GM18858 (cell line): ENCODE data around the gene YWHAE.
"Not testable (repeated sequence)": the region's sequence is repeated elsewhere in the genome, so short reads cannot be mapped to it uniquely, and the experiment has no call there.

Experiments
- ATAC-seq: cut with Tn5 transposase; IDR thresholded peaks from one replicate; pipeline ENCODE4 v1.9.1; 2021; ENCODE audit not compliant: unreplicated experiment

The YWHAE gene

DNA sequence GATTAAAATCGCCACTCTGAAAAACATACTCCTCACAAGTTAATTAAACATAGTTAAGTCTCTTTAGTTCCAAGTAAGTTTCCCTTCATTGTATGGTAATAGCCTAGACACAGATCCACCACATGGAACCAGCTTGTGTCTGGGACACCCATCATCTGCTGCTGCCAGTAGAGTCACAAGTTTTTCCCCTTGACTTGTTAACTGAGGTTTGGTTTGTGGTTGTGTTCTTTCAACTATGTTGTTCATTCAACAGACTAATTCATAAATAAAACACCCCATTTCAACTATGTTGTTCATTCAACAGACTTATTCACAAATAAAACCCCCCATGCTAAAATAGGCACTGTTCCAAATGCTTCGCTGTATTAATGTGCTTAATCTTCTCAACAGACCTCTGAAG, 24.4 kb downstream of the YWHAE start:
- ATAC-seq = no peak

DNA sequence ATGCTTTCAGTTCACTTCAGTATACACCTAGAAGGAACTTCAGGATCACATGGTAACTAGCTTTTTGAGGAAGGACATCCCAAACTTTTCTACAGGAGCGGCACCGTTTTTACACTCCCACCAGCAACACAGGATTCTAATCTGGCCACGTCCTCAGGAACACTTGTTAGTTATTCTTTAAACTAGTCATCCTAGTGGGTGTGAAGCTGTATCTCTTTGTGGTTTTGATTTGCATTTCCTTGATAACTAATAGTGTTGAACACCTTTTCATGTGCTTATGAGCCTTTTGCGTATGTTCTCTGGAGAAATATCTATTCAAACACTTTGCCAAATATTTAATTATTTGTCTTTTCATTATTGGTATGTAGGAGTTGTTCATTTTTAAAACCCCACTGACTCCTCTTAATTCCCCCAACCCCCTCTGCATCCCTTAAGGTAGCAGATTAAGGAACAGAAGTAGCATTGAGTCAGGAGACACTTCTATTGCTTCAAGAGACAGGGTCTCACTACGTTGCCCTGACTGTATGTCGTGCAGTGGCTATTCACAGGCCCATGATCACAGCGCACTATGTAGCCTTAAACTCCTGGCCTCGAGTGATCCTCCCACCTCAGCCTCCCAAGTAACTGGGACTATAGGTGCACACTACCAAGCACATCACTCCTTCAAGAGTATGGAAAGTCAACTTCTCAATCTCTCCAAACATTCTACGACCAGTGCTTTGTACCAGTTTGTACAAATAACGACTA, 25.4 kb downstream of the YWHAE start:
- no peak for ATAC-seq

DNA sequence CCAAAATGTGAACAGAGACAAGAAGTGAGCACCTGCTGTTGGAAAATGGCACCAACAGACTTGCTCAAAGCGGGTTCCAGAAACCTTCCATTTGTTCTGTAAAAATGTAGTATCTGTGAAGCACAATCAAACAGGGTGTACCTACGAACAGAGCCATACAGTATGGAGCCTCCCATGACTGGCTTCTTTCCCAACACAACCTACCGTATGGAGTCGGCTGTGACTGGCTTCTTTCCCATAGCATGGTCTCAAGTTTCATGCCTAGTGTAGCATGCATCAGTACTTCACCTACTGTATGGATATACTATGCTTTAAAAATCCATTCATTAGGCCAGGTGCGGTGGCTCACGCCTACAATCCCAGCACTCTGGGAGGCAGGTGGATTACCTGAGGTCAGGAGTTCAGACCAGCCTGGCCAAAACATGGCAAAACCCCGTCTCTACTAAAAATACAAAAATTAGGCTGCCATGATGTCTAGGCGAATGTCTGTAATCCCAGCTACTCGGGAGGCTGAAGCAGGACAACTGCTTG, 26.2 kb downstream of the YWHAE start:
- no peak for ATAC-seq

DNA sequence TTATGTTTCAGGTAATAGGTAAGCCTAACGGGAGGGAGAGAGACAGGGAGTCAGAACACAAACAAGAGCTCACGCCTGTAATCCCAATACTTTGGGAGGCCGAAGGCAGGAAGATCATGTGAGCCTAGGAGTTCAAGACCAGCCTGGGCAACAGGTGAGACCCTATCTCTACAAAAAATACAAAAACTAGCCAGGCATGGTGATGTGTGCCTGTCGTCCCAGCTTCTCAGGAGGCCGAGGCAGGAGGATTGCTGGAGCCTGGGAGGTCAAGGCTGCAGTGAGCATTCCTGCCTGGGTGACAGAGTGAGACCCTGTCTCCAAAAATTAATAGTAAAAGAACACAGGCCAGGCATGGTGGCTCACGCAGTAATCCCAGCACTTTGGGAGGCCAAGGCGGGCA, 27.4 kb downstream of the YWHAE start:
- no peak for ATAC-seq

DNA sequence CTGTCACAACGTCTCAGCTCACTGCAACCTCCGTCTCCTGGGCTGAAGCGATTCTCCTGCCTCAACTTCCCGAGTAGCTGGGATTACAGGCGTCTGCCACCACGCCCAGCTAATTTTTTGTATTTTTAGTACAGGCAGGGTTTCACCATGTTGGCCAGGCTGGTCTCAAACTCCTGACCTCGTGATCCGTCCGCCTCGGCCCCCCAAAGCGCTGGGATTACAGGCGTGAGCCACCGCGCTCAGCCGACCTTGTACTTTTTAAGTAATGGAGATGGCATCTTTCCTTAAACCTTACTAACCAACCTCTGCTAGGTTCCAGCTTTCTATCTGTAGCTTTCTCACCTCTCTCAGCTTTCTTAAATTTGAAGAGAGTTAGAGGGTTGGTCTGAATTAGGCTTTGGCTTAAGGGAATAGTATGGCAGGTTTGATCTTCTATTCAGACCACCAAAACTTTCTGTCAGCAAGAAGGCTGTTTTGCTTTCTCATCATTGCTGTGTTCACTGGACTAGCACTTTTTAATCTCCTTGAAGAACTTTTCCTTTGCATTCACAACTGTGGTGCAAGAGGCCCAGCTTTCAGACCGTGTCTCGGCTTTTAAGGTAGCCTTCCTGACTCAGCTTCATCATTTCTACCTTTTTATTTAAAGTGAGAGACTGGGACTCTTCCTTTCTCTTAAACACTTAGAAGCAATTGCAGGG, 28.0 kb downstream of the YWHAE start:
- ATAC-seq = no peak

DNA sequence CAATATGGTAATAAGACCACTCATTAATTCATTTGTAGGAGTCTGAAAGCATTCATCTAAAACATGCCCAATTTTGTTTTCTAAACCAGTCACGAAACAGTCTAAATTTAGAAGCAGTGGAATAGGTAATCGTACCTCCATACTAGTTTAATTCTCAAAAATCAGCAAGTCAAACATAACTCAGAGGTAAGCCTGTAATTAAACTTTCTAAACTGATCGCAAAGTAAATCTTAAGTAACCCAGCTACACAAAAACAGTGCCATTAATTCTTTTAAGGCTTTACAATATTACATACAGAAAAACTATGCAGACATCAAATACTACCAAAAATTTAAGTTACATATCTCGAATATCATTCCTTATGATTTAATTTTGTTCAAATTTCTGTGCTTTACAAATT, 31.4 kb downstream of the YWHAE start:
- no peak for ATAC-seq

DNA sequence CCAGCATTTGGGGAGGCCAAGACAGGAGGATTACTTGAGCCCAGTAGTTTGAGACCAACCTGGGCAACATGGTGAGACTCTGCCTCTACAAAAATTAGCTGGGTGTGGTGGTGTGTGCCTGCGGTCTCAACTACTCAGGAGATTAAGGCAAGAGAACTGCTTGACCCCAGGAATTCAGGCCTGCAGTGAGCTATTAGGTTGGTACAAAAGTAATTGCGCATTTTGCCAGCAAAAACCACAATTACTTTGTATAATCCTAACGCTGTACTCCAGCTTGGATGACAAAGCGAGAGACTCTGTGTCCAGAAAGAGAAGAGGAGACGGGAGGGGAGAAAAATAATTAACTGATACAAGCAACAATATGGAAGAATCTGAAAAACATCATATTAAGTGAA, 32.7 kb downstream of the YWHAE start:
- ATAC-seq = no peak

DNA sequence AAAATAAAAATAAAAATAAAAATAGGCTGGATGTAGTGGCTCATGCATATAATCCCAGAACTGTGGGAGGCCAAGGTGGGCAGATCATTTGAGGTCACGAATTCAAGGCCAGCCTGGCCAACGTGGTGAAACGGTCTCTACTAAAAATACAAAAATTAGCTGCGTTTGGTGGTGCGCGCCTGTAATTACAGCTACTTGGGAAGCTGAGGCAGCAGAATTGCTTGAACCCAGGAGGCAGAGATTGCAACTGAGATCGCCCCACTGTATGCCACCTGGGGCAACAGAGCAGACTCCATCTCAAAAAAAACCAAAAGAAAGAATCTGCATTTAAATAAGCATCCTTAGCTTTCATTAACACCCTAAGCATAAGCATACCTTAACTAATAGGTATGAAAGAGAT, 33.8 kb downstream of the YWHAE start:
- no peak for ATAC-seq

DNA sequence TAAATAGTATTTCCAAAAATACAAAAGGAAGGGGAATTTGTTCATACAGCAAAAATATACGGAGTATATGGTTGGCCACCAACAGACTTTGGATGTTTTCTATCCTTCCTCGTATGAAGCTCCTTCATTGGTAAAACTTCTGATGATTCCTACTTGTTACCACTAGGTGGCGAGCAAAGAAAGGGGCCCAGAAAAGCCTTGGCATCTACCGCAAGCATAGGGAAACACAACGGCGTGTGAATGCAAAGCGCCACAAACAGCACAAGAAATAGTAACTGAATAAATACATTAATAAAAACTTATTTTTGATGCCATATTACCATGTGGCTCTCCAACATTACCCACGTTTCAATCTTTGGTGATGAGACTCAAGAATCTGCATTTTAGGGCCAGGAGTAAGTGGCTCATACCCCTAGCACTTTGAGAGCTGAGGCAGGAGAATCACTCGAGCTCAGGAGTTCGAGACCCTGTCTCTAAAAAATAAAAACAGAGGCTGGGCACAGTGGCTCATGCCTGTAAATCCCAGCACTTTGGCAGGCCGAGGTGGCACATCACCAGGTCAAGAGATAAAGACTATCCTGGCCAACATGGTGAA, 34.5 kb downstream of the YWHAE start:
- no peak for ATAC-seq

DNA sequence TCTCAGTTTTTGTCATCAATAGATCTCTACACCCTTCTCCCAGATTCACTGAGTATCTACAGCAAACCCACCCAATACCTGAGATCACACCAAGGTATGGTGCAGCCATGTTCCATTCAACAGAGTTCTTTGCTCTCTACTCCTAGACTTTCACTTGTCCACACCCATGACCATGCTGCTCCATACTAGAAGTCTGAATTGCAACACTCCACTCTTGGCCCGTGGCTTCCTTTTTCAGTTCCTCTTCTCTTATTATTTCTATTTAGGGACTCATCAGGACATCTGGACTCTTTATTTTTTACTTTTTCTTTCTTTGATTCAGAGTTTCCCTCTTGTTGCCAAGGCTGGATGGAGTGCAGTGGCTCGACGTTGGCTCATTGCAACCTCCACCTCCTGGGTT, 37.1 kb downstream of the YWHAE start:
- ATAC-seq = no peak

DNA sequence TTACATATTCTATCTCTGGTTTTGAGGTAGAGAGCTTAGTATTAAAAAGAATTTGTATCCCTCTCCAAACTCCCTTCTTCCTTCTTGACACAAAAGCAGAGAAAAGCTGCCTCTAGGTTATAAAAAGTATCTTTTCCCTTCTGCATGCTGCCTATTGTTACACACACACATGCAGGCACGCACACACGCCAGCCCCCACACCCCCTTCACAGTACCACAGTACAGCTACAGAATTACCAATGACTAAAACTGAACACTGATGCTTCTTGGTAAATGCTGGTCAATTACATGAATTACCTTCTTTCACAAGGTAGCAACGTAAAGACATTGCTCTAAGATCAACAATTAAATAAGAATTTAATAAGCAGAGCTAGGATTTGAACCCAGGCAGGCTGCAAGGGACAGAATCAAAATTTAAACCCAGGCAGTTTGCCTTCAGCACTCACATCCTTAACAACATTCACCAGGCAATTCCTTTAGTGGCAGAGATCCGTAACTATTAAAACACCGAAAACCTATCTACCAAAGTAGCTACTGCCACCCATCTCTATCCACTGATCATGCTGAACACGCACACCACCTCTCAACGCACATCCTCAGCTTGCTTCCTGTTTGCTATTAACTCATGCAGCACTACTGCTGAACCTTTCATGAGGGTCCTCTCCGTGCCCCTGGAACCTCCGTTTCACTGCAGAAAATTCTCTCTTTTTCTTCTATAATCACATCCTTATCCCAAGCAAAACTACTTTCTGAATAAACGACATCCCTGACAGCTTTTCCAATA, 37.8 kb downstream of the YWHAE start:
- no peak for ATAC-seq

DNA sequence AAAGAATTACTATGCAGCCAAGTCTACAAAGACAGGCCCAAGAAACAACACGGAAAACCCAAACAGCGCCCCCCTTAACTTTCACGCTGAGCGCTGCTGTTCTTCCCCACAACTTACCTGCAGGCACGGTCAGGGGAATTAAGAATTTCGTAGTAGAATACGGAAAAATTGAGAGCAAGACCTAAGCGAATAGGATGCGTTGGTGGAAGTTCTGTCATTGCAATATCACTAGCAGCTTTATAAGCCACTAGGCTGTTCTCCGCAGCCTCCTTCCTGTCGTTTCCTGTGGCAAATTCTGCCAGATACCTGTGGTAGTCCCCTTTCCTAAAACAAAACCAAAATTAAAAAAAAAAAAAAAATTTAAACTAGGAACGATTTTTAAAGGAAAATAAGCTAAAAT, 39.0 kb downstream of the YWHAE start:
- ATAC-seq = no peak

DNA sequence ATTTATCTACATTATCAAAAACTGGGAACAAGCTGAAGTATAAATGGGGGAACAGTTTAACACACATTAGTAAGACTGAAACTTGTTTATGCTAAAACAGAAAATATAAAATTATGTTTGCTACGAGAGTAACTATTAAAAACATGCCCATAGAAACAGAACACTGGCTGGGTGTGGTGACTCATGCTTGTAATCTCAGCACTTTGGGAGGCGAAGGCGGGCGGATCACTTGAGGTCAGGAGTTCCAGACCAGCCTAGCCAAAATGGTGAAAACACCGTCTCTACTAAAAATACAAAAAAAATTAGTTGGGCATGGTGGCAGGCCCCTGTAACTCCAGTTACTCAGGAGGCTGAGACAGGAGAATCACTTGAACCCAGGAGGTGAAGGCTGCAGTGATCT, 39.7 kb downstream of the YWHAE start:
- not testable (repeated sequence) for ATAC-seq

DNA sequence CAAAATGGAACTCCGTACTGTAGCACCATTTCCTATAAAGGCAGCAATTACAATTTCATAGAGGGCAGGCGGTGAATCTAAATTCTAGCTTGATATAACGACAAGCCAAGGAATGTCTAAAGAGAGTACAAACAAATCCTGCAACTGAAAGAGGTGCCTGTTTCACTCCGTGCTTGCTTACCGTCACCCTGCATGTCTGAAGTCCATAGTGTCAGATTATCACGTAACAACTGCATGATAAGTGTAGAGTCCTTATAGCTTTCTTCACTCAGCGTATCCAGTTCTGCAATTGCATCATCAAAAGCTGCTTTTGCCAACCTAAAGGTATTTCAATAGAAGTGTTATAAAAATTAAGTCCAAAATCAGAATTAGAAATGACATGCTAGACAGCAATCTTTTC, 46.0 kb downstream of the YWHAE start:
- no peak for ATAC-seq

DNA sequence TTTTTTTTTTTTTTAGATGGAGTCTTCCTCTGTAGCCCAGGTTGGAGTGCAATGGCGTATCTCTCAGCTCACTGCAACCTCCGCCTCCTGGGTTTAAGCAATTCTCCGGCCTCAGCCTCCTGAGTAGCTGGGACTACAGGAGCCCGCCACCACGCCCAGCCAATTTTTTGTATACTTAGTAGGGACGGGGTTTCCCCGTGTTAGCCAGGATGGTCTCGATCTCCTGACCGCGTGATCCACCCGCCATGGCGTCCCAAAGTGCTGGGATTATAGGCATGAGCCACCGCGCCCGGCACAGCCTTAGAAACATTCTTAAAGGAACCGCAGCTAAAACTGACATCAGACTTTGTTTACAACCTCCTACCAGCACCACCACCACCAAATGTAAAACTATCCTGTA, 47.5 kb downstream of the YWHAE start:
- not testable (repeated sequence) for ATAC-seq

DNA sequence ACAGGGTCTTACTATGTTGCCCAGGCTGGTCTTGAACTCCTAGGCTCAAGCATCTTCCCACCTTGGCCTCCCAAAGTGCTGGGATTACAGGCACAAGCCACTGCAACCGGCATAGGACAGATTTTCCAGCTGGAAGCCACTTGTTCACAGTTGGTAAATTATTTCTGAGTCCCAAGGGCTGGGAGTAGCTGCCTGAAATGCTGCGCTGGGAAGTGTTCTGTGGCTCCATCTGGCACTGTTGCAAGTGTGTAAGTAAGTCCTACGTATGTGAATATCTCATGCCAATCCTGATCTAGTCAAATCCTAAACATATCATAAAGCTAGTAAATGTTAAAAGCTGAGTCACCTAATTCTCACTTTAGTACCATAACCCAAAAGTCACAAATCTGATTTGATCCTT, 48.1 kb downstream of the YWHAE start:
- ATAC-seq = no peak

DNA sequence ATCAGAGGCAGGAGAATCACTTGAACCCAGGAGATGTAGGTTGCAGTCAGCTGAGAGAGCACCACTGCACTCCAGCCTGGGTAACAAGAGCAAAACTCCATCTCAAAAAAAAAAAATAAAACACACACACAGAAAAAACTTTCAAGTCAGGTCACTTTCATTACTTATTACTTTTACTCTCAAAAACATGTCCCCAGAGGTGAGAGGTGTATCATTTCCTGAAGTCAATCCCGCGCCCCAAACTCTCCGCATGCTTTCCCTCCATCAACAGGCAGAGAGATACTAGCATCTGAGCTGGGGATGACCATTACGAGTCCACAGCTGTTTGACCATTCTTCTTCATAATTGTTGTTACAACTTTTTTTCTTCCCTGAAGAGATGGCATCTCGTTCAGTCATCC, 48.7 kb downstream of the YWHAE start:
- ATAC-seq = no peak

DNA sequence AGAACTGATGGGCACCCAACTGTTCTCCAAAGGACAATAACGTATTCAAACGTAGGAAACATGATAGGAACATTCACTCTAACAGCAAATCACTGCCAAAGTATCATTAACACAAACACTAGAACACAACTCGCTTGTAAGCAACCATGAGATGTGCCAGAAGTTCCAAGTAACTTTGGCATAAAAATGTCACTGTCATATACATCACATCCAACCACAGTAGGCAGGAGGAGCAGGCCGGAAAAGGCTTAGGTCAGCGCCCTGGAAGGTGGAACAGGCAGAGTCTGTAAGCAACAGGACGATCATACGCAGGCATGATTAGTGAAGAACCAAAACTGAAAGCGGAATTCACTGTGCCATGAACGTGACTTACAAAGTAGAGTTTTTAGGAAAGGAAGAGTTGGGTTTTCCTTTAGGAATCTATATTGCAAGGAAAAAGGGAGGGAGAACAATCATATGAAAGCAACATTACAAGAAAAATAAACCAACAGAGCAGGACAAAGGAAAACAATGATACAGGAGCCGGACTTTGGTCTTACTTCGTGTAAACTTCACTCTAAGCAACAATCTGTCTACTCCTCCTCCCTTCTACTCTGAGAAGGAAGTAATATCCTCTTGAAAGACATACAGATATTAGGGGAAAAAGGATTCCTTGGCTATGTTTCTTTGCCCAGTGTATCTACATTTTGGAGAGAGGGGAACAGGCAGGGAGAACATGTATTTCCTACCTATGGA, 52.3 kb downstream of the YWHAE start:
- ATAC-seq = no peak

DNA sequence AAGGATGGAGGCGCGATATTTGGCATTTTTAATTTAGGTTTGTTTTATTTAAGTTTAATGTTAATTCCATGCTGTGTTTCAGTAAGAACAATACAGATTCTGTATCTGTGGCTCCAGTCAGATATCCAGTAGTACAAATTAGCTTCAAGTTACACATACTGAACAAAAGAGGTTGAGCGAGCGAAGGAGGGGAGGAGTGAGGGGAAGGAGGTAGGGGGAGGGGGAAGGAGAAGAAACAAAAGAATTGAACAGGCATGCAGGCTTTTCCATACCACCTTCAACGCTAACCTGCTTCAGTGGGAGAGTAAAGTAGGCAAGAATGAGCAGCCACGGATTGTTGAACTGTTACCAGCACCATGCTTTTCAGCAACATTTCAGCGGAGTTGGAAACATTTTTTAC, 55.5 kb downstream of the YWHAE start:
- no peak for ATAC-seq

DNA sequence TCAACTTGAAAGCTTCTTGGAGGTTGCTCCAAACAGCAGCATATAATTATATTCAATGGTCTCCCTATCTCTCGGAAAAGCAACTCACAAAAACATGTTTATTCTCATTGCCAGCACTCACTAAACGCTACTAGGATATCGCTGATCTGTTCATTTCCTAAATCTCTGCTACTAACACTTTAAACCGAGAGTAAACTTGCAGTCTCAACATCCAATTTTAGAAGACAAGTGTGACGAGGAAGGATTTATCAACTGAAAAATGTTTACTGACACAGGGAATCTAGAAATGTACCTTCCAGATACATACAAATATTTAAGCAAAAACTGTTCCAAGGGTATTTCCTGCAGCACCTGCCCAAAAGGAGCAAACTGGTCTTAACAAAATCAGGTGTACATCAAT, 56.5 kb downstream of the YWHAE start:
- no peak for ATAC-seq

DNA sequence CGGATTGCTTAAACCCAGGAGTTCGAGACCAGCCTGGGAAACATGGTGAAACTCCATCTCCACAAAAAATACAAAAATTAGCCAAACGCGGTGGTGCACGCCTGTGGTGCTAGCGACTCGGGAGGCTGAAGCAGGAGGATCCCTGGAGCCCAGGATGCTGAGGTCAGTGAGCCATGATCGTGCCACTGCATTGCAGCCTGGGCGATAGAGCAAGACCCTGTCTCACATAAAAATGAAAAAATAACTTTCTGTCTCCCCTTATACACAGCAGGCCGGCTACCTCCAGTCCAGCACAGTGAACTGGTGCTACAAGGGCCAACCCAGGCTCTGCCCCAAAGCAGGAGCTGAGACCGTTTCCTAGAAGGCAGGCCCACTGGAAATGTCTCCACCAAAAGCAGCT, 59.7 kb downstream of the YWHAE start:
- no peak for ATAC-seq
